Cardiac septum (tissue), 1 donor: ENCODE results near the gene DAB2IP. TPM values are rescaled to one million over a fixed set of nuclear protein-coding genes. Genes with fewer than 3 reads are reported as not detected.
A peak's percentile ranks its signal among the peaks of the same experiment; 100 is the strongest.

Experiments
- DNase-seq: peaks from one replicate; pipeline ENCODE4 v3.0.0-alpha.2; 2020; ENCODE audit warnings: low spot score
- intact Hi-C: fragments of 100-400 bp; cut with DNase I; formaldehyde crosslinking; loops from one replicate; pipeline ENCODE4 v1.14.0; 2022
- total RNA-seq: library from RNA; stranded (reverse); fragmentation: NEBNext Ultra II Directional; extraction: Animal tissue kit (Norgen Biotek cat#: 25700); gene quantifications from one replicate; pipeline ENCODE4 v1.2.1, GENCODE V29; 2021
- donor health status: DM: no; HTN: no; CAD: no.

Gene DAB2IP
- total RNA-seq, 1 donor from 2014 or later: 60.3 TPM

GRCh38 chr9:121690316-121690715 is 38.9 kb downstream of the DAB2IP start:
- no peak for DNase-seq
- intact Hi-C loops: loop anchor here (5.0 kb wide), 1 partner anchor 48 kb away; no protein-coding TSS in a partner anchor

GRCh38 chr9:121690766-121691165 is 39.3 kb downstream of the DAB2IP start:
- DNase-seq: no peak
- intact Hi-C loops: loop anchor here (5.0 kb wide), 1 partner anchor 48 kb away; no protein-coding TSS in a partner anchor

GRCh38 chr9:121691890-121692289 is 40.5 kb downstream of the DAB2IP start:
- no peak for DNase-seq
- intact Hi-C loops: loop anchor here (5.0 kb wide), 1 partner anchor 50 kb away; no protein-coding TSS in a partner anchor

GRCh38 chr9:121692606-121693387 is 41.4 kb downstream of the DAB2IP start:
- intact Hi-C loops: loop anchor here (5.0 kb wide), 1 partner anchor 50 kb away; no protein-coding TSS in a partner anchor
- DNase-seq: no peak

- intact Hi-C loops: loop anchor here (5.0 kb wide), 1 partner anchor 51 kb away; no protein-coding TSS in a partner anchor
- DNase-seq: no peak
Measured at GRCh38 chr9:121693388-121693670, 41.9 kb downstream of the DAB2IP start.

GRCh38 chr9:121694001-121694400 is 42.6 kb downstream of the DAB2IP start:
- intact Hi-C loops: loop anchor here (5.0 kb wide), 1 partner anchor 52 kb away; no protein-coding TSS in a partner anchor
- DNase-seq: no peak

GRCh38 chr9:121694600-121694999 is 43.2 kb downstream of the DAB2IP start:
- DNase-seq: no peak
- intact Hi-C loops: loop anchor here (5.0 kb wide), 1 partner anchor 52 kb away; no protein-coding TSS in a partner anchor

- intact Hi-C loops: loop anchor here (5.0 kb wide), 2 partner anchors 45 to 145 kb away; no protein-coding TSS in a partner anchor
Measured at GRCh38 chr9:121696930-121697329, 45.5 kb downstream of the DAB2IP start.

GRCh38 chr9:121698627-121699570 is 47.5 kb downstream of the DAB2IP start:
- intact Hi-C loops: loop anchor here (5.0 kb wide), 2 partner anchors 43 to 147 kb away; no protein-coding TSS in a partner anchor
- peak; percentile 83 for DNase-seq

More at GRCh38 chr9:121696930-121697329, 45.5 kb downstream of the DAB2IP start:
- no peak for DNase-seq

GRCh38 chr9:121699571-121700164 is 48.2 kb downstream of the DAB2IP start:
- DNase-seq: no peak
- intact Hi-C loops: loop anchor here (5.0 kb wide), 2 partner anchors 43 to 147 kb away; no protein-coding TSS in a partner anchor

- no peak for DNase-seq
- intact Hi-C loops: no loop called here
Measured at GRCh38 chr9:121700165-121700831, 48.9 kb downstream of the DAB2IP start.

GRCh38 chr9:121700832-121701419 is 49.5 kb downstream of the DAB2IP start:
- intact Hi-C loops: no loop called here
- no peak for DNase-seq

GRCh38 chr9:121701736-121702261 is 50.4 kb downstream of the DAB2IP start:
- intact Hi-C loops: no loop called here
- DNase-seq: no peak

GRCh38 chr9:121703014-121703734 is 51.7 kb downstream of the DAB2IP start:
- no peak for DNase-seq
- intact Hi-C loops: no loop called here

GRCh38 chr9:121704281-121704680 is 52.8 kb downstream of the DAB2IP start:
- DNase-seq: no peak
- intact Hi-C loops: no loop called here

GRCh38 chr9:121706149-121706750 is 54.8 kb downstream of the DAB2IP start:
- DNase-seq: no peak
- intact Hi-C loops: no loop called here
